HCT116 (cell line): Measurements from ENCODE around the gene AGPAT3. TPM values are rescaled to one million over a fixed set of nuclear protein-coding genes. Genes with fewer than 3 reads are reported as not detected.

ENCODE experiments used
- ATAC-seq: fragments of 200-7000 bp; cut with Tn5 transposase; 2 replicates; pipeline ENCODE4 v1.9.1; 2020; ENCODE audit warnings: mild to moderate bottlenecking, moderate library complexity
- BruUV-seq: library from RNA; stranded (reverse); fragments of 400-500 nt; replicated peaks from 2 replicates; lab custom pipeline; 2021; lab: Mats Ljungman, UMichigan
- CTCF ChIA-PET: fragments of 300-600 bp; sonication (Branson Sonifier 250); formaldehyde crosslinking; loops from one replicate; lab custom pipeline; 2021; ENCODE audit warnings: antibody characterized with exemption; lab: Charles Lee
- POLR2A ChIA-PET: fragments of 300-600, 350-600 bp; sonication (Branson Sonifier 250); formaldehyde crosslinking; loops from one replicate; lab custom pipeline; 2021; ENCODE audit warnings: antibody characterized with exemption; lab: Charles Lee
- RAD21 ChIA-PET, 2 experiments: fragments of 300-600 bp; sonication (Branson Sonifier 250); formaldehyde crosslinking; loops; one replicate each; lab custom pipeline; 2023; ENCODE audit warnings: low total read pairs in 2 of 2; ENCODE audit not compliant: uncharacterized antibody in 2 of 2, unreplicated experiment in 2 of 2, low non-redundant PET in 1 of 2; lab: Charles Lee
- DNase-seq: peaks from one replicate; pipeline ENCODE4 v3.0.0-alpha.2; 2010; ENCODE audit warnings: low read depth, low spot score
- H2AFZ ChIP-seq: fragments of 200-600 bp; shearing (Covaris generic), sonication (generic); 2 replicates; pipeline ENCODE4 v1.6.1; 2017; ENCODE audit warnings: low read depth, mixed run types, mixed read lengths, antibody characterized with exemption, low read length; ENCODE audit not compliant: poor library complexity, severe bottlenecking
- H3K27ac ChIP-seq: 2 replicates; pipeline ENCODE4 v1.5.1; 2012; ENCODE audit warnings: low read depth, low read length
- H3K27me3 ChIP-seq: fragments of 200-600 bp; sonication (generic); 2 replicates; pipeline ENCODE4 v1.6.1; 2016; ENCODE audit warnings: mixed run types, low read length, mixed read lengths; ENCODE audit not compliant: insufficient read depth
- H3K36me3 ChIP-seq, 2 experiments: fragments of 200-500 bp in 1 of 2; fragments of 200-600 bp in 1 of 2; sonication (Bioruptor generic) in 1 of 2; sonication (generic) in 1 of 2; 2 replicates each; pipeline versions ENCODE4 v1.5.1 to v1.6.1; 2014 to 2016; ENCODE audit warnings: low read length in 2 of 2, inconsistent platforms in 1 of 2, mixed read lengths in 1 of 2, mixed run types in 1 of 2; ENCODE audit not compliant: insufficient read depth in 2 of 2, control insufficient read depth in 1 of 2
- H3K4me1 ChIP-seq, 2 experiments: fragments of 200-600 bp in 1 of 2; sonication (generic) in 1 of 2; 2 replicates each; pipeline versions ENCODE4 v1.5.1 to v1.6.1; 2012 to 2017; ENCODE audit warnings: low read length in 2 of 2, inconsistent platforms in 1 of 2, mild to moderate bottlenecking in 1 of 2, mixed read lengths in 1 of 2, mixed run types in 1 of 2, moderate library complexity in 1 of 2; ENCODE audit not compliant: insufficient read depth in 2 of 2, control insufficient read depth in 1 of 2
- H3K4me2 ChIP-seq: fragments of 200-600 bp; sonication (generic); 2 replicates; pipeline ENCODE4 v1.6.1; 2017; ENCODE audit warnings: mixed run types, low read length, mixed read lengths
- H3K4me3 ChIP-seq, 2 experiments: fragments of 200-600 bp in 1 of 2; sonication (generic) in 1 of 2; replicated peaks in 1 of 2; 2 replicates each; pipeline ENCODE4 v1.5.1; 2011 to 2016; ENCODE audit warnings: low read length in 2 of 2, control low read depth in 1 of 2, low read depth in 1 of 2, mild to moderate bottlenecking in 1 of 2, mixed read lengths in 1 of 2, mixed run types in 1 of 2
- H3K79me2 ChIP-seq: fragments of 200-600 bp; sonication (generic); 2 replicates; pipeline ENCODE4 v1.6.1; 2017; ENCODE audit warnings: mild to moderate bottlenecking, mixed run types, low read length, moderate library complexity, mixed read lengths; ENCODE audit not compliant: insufficient read depth
- H3K9ac ChIP-seq: fragments of 200-600 bp; sonication (generic); 2 replicates; pipeline ENCODE4 v1.6.1; 2016; ENCODE audit warnings: low read length, mixed read lengths
- H3K9me2 ChIP-seq: fragments of 200-600 bp; sonication (generic), shearing (Covaris generic); 2 replicates; pipeline ENCODE4 v1.6.1; 2017; ENCODE audit warnings: mixed run types, mild to moderate bottlenecking, moderate library complexity; ENCODE audit not compliant: insufficient read depth
- H3K9me3 ChIP-seq, 2 experiments: fragments of 200-500 bp in 1 of 2; fragments of 200-600 bp in 1 of 2; sonication (Bioruptor generic) in 1 of 2; sonication (generic) in 1 of 2; 2 replicates each; pipeline ENCODE4 v1.6.1; 2014 to 2017; ENCODE audit warnings: low read length in 2 of 2, mixed read lengths in 2 of 2, inconsistent platforms in 1 of 2, low read depth in 1 of 2, mild to moderate bottlenecking in 1 of 2, mixed run types in 1 of 2, moderate library complexity in 1 of 2; ENCODE audit not compliant: control insufficient read depth in 1 of 2, insufficient read depth in 1 of 2
- H4K20me1 ChIP-seq: fragments of 200-600 bp; sonication (generic), shearing (Covaris generic); 2 replicates; pipeline ENCODE4 v1.6.1; 2017; ENCODE audit warnings: mixed run types, mild to moderate bottlenecking, moderate library complexity; ENCODE audit not compliant: insufficient read depth
- ATF3 ChIP-seq: IDR thresholded peaks from 2 replicates; pipeline ENCODE4 v1.6.1; 2012
- CBX3 ChIP-seq: IDR thresholded peaks from 2 replicates; pipeline ENCODE4 v1.6.1; 2012; ENCODE audit warnings: low read depth
- CEBPB ChIP-seq: IDR thresholded peaks from 2 replicates; pipeline ENCODE4 v1.6.1; 2012; ENCODE audit warnings: low read depth
- CTCF ChIP-seq, 3 experiments: fragments of 200-600 bp in 1 of 3; sonication (generic) in 1 of 3; IDR thresholded peaks in 2 of 3; conservative IDR thresholded peaks in 1 of 3; 2 replicates each; pipeline ENCODE4 v1.5.1; 2012 to 2017; ENCODE audit warnings: low read depth in 2 of 3, low read length in 2 of 3, antibody characterized with exemption in 1 of 3, borderline replicate concordance in 1 of 3, control low read depth in 1 of 3, mild to moderate bottlenecking in 1 of 3, mixed read lengths in 1 of 3, mixed run types in 1 of 3, moderate library complexity in 1 of 3; ENCODE audit not compliant: insufficient read depth in 1 of 3
- EGR1 ChIP-seq: IDR thresholded peaks from 2 replicates; pipeline ENCODE4 v1.6.1; 2012; ENCODE audit warnings: low read depth
- ELF1 ChIP-seq: IDR thresholded peaks from 2 replicates; pipeline ENCODE4 v1.6.1; 2012; ENCODE audit warnings: low read depth, borderline replicate concordance
- EZH2 ChIP-seq: fragments of 200-600 bp; sonication (generic); IDR thresholded peaks from 2 replicates; pipeline ENCODE4 v1.6.1; 2017; ENCODE audit warnings: antibody characterized with exemption, mixed run types
- FOSL1 ChIP-seq: IDR thresholded peaks from 2 replicates; pipeline ENCODE4 v1.6.1; 2012; ENCODE audit warnings: low read depth
- JUND ChIP-seq: IDR thresholded peaks from 2 replicates; pipeline ENCODE4 v1.6.1; 2012
- MAX ChIP-seq: IDR thresholded peaks from 2 replicates; pipeline ENCODE4 v1.6.1; 2012
- POLR2AphosphoS5 ChIP-seq: IDR thresholded peaks from 2 replicates; pipeline ENCODE4 v1.6.1; 2011; ENCODE audit warnings: mild to moderate bottlenecking, low read depth, low read length, moderate library complexity
- RAD21 ChIP-seq: IDR thresholded peaks from 2 replicates; pipeline ENCODE4 v1.6.1; 2012; ENCODE audit warnings: low read depth, mild to moderate bottlenecking
- SIN3A ChIP-seq: IDR thresholded peaks from 2 replicates; pipeline ENCODE4 v1.6.1; 2012; ENCODE audit warnings: low read depth
- SP1 ChIP-seq: IDR thresholded peaks from 2 replicates; pipeline ENCODE4 v1.6.1; 2012; ENCODE audit warnings: low read depth
- SRF ChIP-seq: IDR thresholded peaks from 2 replicates; pipeline ENCODE4 v1.6.1; 2012; ENCODE audit warnings: low read depth
- intact Hi-C: fragments of 100-400 bp; cut with micrococcal nuclease; formaldehyde crosslinking; loops from 2 replicates; pipeline ENCODE4 v1.10.0; 2022
- total RNA-seq: library from RNA; stranded (reverse); gene quantifications from one replicate; pipeline ENCODE4 v1.2.1, GENCODE V29; 2021; ENCODE audit not compliant: unreplicated experiment

Gene AGPAT3
- total RNA-seq, 1 experiment from 2014 or later: 54.1 TPM

- Histone ChIP-seq H3K4me3 (no peak overlapping the region), H3K79me2 (peaks cover 2% of the 10 kb centered on the region; the same call in 1 of the 2 replicates), H3K9me2 (no peaks in the 10 kb centered on the region), H2AFZ (no peak overlapping the region), H4K20me1 (no peaks in the 10 kb centered on the region), H3K4me1 (no peaks in the 10 kb centered on the region), H3K9me3 (no peaks in the 10 kb centered on the region), H3K27me3 (no peaks in the 10 kb centered on the region), H3K27ac (no peak overlapping the region), H3K4me2 (no peak overlapping the region), H3K9ac (no peak overlapping the region), H3K36me3 (no peaks in the 10 kb centered on the region)
- CTCF ChIA-PET: no interaction called here
- RAD21 ChIA-PET: no interaction called here
- DNase-seq (no peak), ATAC-seq (no peak)
- POLR2A ChIA-PET: no interaction called here
- no TSS peak for BruUV-seq
- TF ChIP-seq ATF3: no peak
- no peak for TF ChIP-seq SP1
- TF ChIP-seq MAX: no peak
- TF ChIP-seq FOSL1: no peak
- no peak for TF ChIP-seq CBX3
- no peak for TF ChIP-seq JUND
- TF ChIP-seq ELF1: no peak
- no peak for TF ChIP-seq EGR1
- TF ChIP-seq POLR2AphosphoS5: no peak
- no peak for TF ChIP-seq CEBPB
- no peak for TF ChIP-seq CTCF (IDR thresholded peaks at IDR 0.05 in 2 of 3, conservative IDR thresholded peaks at IDR 0.05 in 1 of 3; ENCODE audit: borderline replicate concordance in 1 of 3, insufficient read depth in 1 of 3, low read depth in 2 of 3, low read length in 2 of 3)
- no peak for TF ChIP-seq RAD21
- no peak for TF ChIP-seq SRF
- TF ChIP-seq EZH2: no peak
- TF ChIP-seq SIN3A: no peak
- intact Hi-C loops: no loop called here
Observed at GRCh38 chr21:43905726-43906455, 40.9 kb downstream of the AGPAT3 start.
